H9 (cell line): Measurements from ENCODE around the gene DNAJC11. TPM values are rescaled to one million over a fixed set of nuclear protein-coding genes. Genes with fewer than 3 reads are reported as not detected.

Experiments used
- DNase-seq: peaks from one replicate; pipeline ENCODE4 v3.0.0-alpha.2; 2017
- H2AFZ ChIP-seq: one replicate; pipeline ENCODE4 v1.6.1; 2013; ENCODE audit warnings: mild to moderate bottlenecking, low read length, control low read depth, moderate library complexity
- H2AK5ac ChIP-seq: 2 replicates; pipeline ENCODE4 v1.6.1; 2013; ENCODE audit warnings: low read length, control low read depth, mixed read lengths; ENCODE audit not compliant: insufficient read length
- H2BK120ac ChIP-seq: one replicate; pipeline ENCODE4 v1.6.1; 2013; ENCODE audit warnings: low read depth, mild to moderate bottlenecking, low read length, control low read depth, inconsistent platforms; ENCODE audit not compliant: poor library complexity, severe bottlenecking
- H2BK12ac ChIP-seq: 2 replicates; pipeline ENCODE4 v1.6.1; 2013; ENCODE audit warnings: low read length, control low read depth, mixed read lengths, low read depth; ENCODE audit not compliant: insufficient read length
- H2BK15ac ChIP-seq: 2 replicates; pipeline ENCODE4 v1.6.1; 2013; ENCODE audit warnings: low read depth, low read length, control low read depth
- H2BK20ac ChIP-seq: one replicate; pipeline ENCODE4 v1.6.1; 2013; ENCODE audit warnings: low read depth, mild to moderate bottlenecking, low read length, control low read depth, inconsistent platforms; ENCODE audit not compliant: poor library complexity, severe bottlenecking
- H2BK5ac ChIP-seq: 2 replicates; pipeline ENCODE4 v1.6.1; 2013; ENCODE audit warnings: low read length, control low read depth, mixed read lengths; ENCODE audit not compliant: insufficient read length
- H3K14ac ChIP-seq: 2 replicates; pipeline ENCODE4 v1.6.1; 2013; ENCODE audit warnings: low read length, control low read depth; ENCODE audit not compliant: insufficient read depth
- H3K18ac ChIP-seq: 2 replicates; pipeline ENCODE4 v1.6.1; 2013; ENCODE audit warnings: low read depth, mild to moderate bottlenecking, mixed read lengths, low read length, control low read depth; ENCODE audit not compliant: insufficient read length
- H3K23ac ChIP-seq: 2 replicates; pipeline ENCODE4 v1.6.1; 2013; ENCODE audit warnings: low read length, control low read depth, mixed read lengths, low read depth; ENCODE audit not compliant: insufficient read length
- H3K23me2 ChIP-seq: 2 replicates; pipeline ENCODE4 v1.6.1; 2013; ENCODE audit warnings: low read depth, mild to moderate bottlenecking, mixed read lengths, low read length, control low read depth; ENCODE audit not compliant: insufficient read length, poor library complexity, severe bottlenecking
- H3K27ac ChIP-seq: 2 replicates; pipeline ENCODE4 v1.5.1; 2013; ENCODE audit warnings: low read length, control low read depth, mixed read lengths, low read depth; ENCODE audit not compliant: insufficient read length
- H3K27me3 ChIP-seq: 2 replicates; pipeline ENCODE4 v1.6.1; 2013; ENCODE audit warnings: low read length, control low read depth, inconsistent platforms; ENCODE audit not compliant: insufficient read depth
- H3K4ac ChIP-seq: 2 replicates; pipeline ENCODE4 v1.6.1; 2013; ENCODE audit warnings: low read depth, mild to moderate bottlenecking, control low read depth, inconsistent platforms, low read length, moderate library complexity
- H3K4me1 ChIP-seq: 2 replicates; pipeline ENCODE4 v1.6.1; 2013; ENCODE audit warnings: low read length, control low read depth, inconsistent platforms; ENCODE audit not compliant: insufficient read depth
- H3K4me2 ChIP-seq: 2 replicates; pipeline ENCODE4 v1.6.1; 2013; ENCODE audit warnings: low read length, control low read depth, mixed read lengths; ENCODE audit not compliant: insufficient read length, insufficient read depth
- H3K56ac ChIP-seq: 2 replicates; pipeline ENCODE4 v1.6.1; 2013; ENCODE audit warnings: low read depth, mild to moderate bottlenecking, mixed read lengths, low read length, control low read depth; ENCODE audit not compliant: insufficient read length
- H3K79me1 ChIP-seq: 2 replicates; pipeline ENCODE4 v1.6.1; 2013; ENCODE audit warnings: low read depth, mild to moderate bottlenecking, moderate library complexity, low read length, control low read depth, inconsistent platforms; ENCODE audit not compliant: insufficient read depth, poor library complexity, severe bottlenecking
- H3K79me2 ChIP-seq: 2 replicates; pipeline ENCODE4 v1.6.1; 2013; ENCODE audit warnings: low read length, control low read depth, inconsistent platforms; ENCODE audit not compliant: insufficient read depth
- H3K9ac ChIP-seq: 2 replicates; pipeline ENCODE4 v1.6.1; 2013; ENCODE audit warnings: low read length, control low read depth, mixed read lengths; ENCODE audit not compliant: insufficient read length; ENCODE audit errors: extremely low read depth
- H3K9me3 ChIP-seq: one replicate; pipeline ENCODE4 v1.6.1; 2013; ENCODE audit warnings: low read depth, low read length, inconsistent platforms; ENCODE audit not compliant: control insufficient read depth
- H3T11ph ChIP-seq: one replicate; pipeline ENCODE4 v1.6.1; 2013; ENCODE audit warnings: mild to moderate bottlenecking, low read length, control low read depth, inconsistent platforms
- H4K20me1 ChIP-seq: one replicate; pipeline ENCODE4 v1.6.1; 2013; ENCODE audit not compliant: control insufficient read depth, insufficient read length, insufficient read depth
- H4K5ac ChIP-seq: 2 replicates; pipeline ENCODE4 v1.6.1; 2013; ENCODE audit warnings: low read depth, mild to moderate bottlenecking, mixed read lengths, low read length, control low read depth; ENCODE audit not compliant: insufficient read length
- H4K8ac ChIP-seq: replicated peaks from 2 replicates; pipeline ENCODE4 v1.6.1; 2013; ENCODE audit warnings: low read length, control low read depth, mixed read lengths, low read depth; ENCODE audit not compliant: insufficient read length
- H4K91ac ChIP-seq: 2 replicates; pipeline ENCODE4 v1.6.1; 2013; ENCODE audit warnings: low read depth, mild to moderate bottlenecking, moderate library complexity, mixed read lengths, low read length, control low read depth; ENCODE audit not compliant: insufficient read length
- H3K27ac Mint-ChIP-seq, 3 experiments: 2 replicates in 2 of 3; 3 replicates in 1 of 3; pipeline ENCODE4 v1.8.0; 2020 to 2021; ENCODE audit warnings: mixed read lengths in 3 of 3, mild to moderate bottlenecking in 1 of 3, moderate library complexity in 1 of 3
- H3K27me3 Mint-ChIP-seq: 2 replicates; pipeline ENCODE4 v1.8.0; 2021; ENCODE audit warnings: low read depth, mild to moderate bottlenecking, moderate library complexity, mixed read lengths
- H3K36me3 Mint-ChIP-seq, 3 experiments: 2 replicates in 2 of 3; 3 replicates in 1 of 3; pipeline ENCODE4 v1.8.0; 2020 to 2021; ENCODE audit warnings: low read depth in 3 of 3, mixed read lengths in 3 of 3; ENCODE audit not compliant: insufficient read depth in 1 of 3
- H3K4me1 Mint-ChIP-seq, 2 experiments: 2 replicates each; pipeline ENCODE4 v1.8.0; 2020; ENCODE audit warnings: mixed read lengths in 2 of 2
- H3K4me3 Mint-ChIP-seq, 2 experiments: 2 replicates in 1 of 2; 3 replicates in 1 of 2; pipeline ENCODE4 v1.8.0; 2020 to 2021; ENCODE audit warnings: mild to moderate bottlenecking in 2 of 2, mixed read lengths in 2 of 2, moderate library complexity in 1 of 2
- H3K9me3 Mint-ChIP-seq, 2 experiments: 2 replicates in 1 of 2; 3 replicates in 1 of 2; pipeline ENCODE4 v1.8.0; 2020; ENCODE audit warnings: mild to moderate bottlenecking in 2 of 2, mixed read lengths in 2 of 2, moderate library complexity in 1 of 2
- CTCF ChIP-seq: fragments of 200-600 bp; sonication (generic); conservative IDR thresholded peaks from 3 replicates; pipeline ENCODE4 v1.8.0; 2021; ENCODE audit warnings: antibody characterized with exemption, mild to moderate bottlenecking
- WGBS: extraction: QIAGEN DNeasy Blood & Tissue Kit; methylation state at CpG from one replicate; pipeline ENCODE4 v1.1.7; 2013; ENCODE audit warnings: missing lambda C conversion rate, low lambda C conversion rate, mixed read lengths; ENCODE audit not compliant: insufficient read length; ENCODE audit errors: extremely low coverage; 5-methylcytosine and 5-hydroxymethylcytosine counted together
- total RNA-seq: library from RNA; stranded (reverse); gene quantifications from 2 replicates; pipeline ENCODE4 v1.2.1, GENCODE V29; 2021

The DNAJC11 gene
- total RNA-seq, 1 experiment from 2014 or later: 88.5 TPM

- Mint-ChIP-seq H3K27me3 (no peaks in the 10 kb centered on the region), H3K4me1 (peaks cover 17% of the 10 kb centered on the region in 2 experiments), H3K36me3 (peaks cover 3 to 13% (median 9%) of the 10 kb centered on the region in 3 experiments; a peak in 6 of 7 replicates), H3K4me3 (no peak overlapping the region), H3K27ac (no peak overlapping the region; a peak in 1 of 7 replicates), H3K9me3 (no peaks in the 10 kb centered on the region)
- H2BK5ac ChIP-seq: no peak overlapping the region
- no peaks in the 10 kb centered on the region for H3K9me3 ChIP-seq
- H2BK120ac ChIP-seq: no peak overlapping the region
- H3K56ac ChIP-seq: no peak overlapping the region
- no peak overlapping the region for H3K23ac ChIP-seq
- H2AK5ac ChIP-seq: no peak overlapping the region
- no peak overlapping the region for H3K4me2 ChIP-seq
- H4K5ac ChIP-seq: no peak overlapping the region
- no peak for DNase-seq
- no peak overlapping the region for H3K9ac ChIP-seq
- H3K79me2 ChIP-seq: peaks cover 31% of the 10 kb centered on the region; the same call in 1 of the 2 replicates
- no peak for TF ChIP-seq CTCF
- H2AFZ ChIP-seq: no peak overlapping the region
- H4K20me1 ChIP-seq: no peaks in the 10 kb centered on the region
- no peaks in the 10 kb centered on the region; the same call in 1 of the 2 replicates for H3K27me3 ChIP-seq
- H3K18ac ChIP-seq: no peak overlapping the region
- no peak overlapping the region for H3K4ac ChIP-seq
- H3K27ac ChIP-seq: no peak overlapping the region
- no peak overlapping the region for H4K91ac ChIP-seq
- no peak overlapping the region for H4K8ac ChIP-seq
- H2BK15ac ChIP-seq: no peak overlapping the region
- no CpG with 5 or more reads among the region's 1 CpG for WGBS
- H2BK12ac ChIP-seq: no peak overlapping the region
- H3K4me1 ChIP-seq: peaks cover 7% of the 10 kb centered on the region
- no peak overlapping the region for H2BK20ac ChIP-seq
- H3K23me2 ChIP-seq: no peaks in the 10 kb centered on the region
- H3T11ph ChIP-seq: no peak overlapping the region
- H3K79me1 ChIP-seq: peaks cover 28% of the 10 kb centered on the region
- H3K14ac ChIP-seq: no peak overlapping the region
These were observed 13.6 kb downstream of the DNAJC11 start for GRCh38 chr1:6688001-6688400.
